ENCODE results near the gene IL22RA2.
"Not testable (repeated sequence)": the region's sequence is repeated elsewhere in the genome, so short reads cannot be mapped to it uniquely, and the experiment has no call there.

The IL22RA2 gene

GRCh38 chr6:137122612-137123011 lies 50.8 kb downstream of the IL22RA2 start:
- DNase-seq (ENCODE audit: low read depth) = no peak

- no peak for DNase-seq (ENCODE audit: low read depth)
Observed at GRCh38 chr6:137121401-137121997, 51.9 kb downstream of the IL22RA2 start.

- no peak for DNase-seq (ENCODE audit: low read depth)
Observed at GRCh38 chr6:137120748-137121147, 52.7 kb downstream of the IL22RA2 start.

- DNase-seq (ENCODE audit: low read depth) = no peak
Observed at GRCh38 chr6:137119196-137120104, 54.0 kb downstream of the IL22RA2 start.

GRCh38 chr6:137117581-137117980 lies 55.9 kb downstream of the IL22RA2 start:
- no peak for DNase-seq (ENCODE audit: low read depth)

- DNase-seq (ENCODE audit: low read depth) = no peak
Observed at GRCh38 chr6:137116807-137117206, 56.6 kb downstream of the IL22RA2 start.

GRCh38 chr6:137115658-137116057 lies 57.8 kb downstream of the IL22RA2 start:
- no peak for DNase-seq (ENCODE audit: low read depth)

GRCh38 chr6:137112067-137112355 lies 61.4 kb downstream of the IL22RA2 start:
- DNase-seq (ENCODE audit: low read depth) = no peak

GRCh38 chr6:137111296-137112066 lies 62.0 kb downstream of the IL22RA2 start:
- no peak for DNase-seq (ENCODE audit: low read depth)

GRCh38 chr6:137107767-137108105 lies 65.7 kb downstream of the IL22RA2 start:
- no peak for DNase-seq (ENCODE audit: low read depth)

GRCh38 chr6:137107047-137107766 lies 66.2 kb downstream of the IL22RA2 start:
- DNase-seq (ENCODE audit: low read depth) = not testable (repeated sequence)

GRCh38 chr6:137106183-137106582 lies 67.3 kb downstream of the IL22RA2 start:
- no peak for DNase-seq (ENCODE audit: low read depth)

- DNase-seq (ENCODE audit: low read depth) = no peak
Observed at GRCh38 chr6:137105375-137105774, 68.1 kb downstream of the IL22RA2 start.

- DNase-seq (ENCODE audit: low read depth) = no peak
Observed at GRCh38 chr6:137104926-137105325, 68.5 kb downstream of the IL22RA2 start.

GRCh38 chr6:137102851-137103492 lies 70.5 kb downstream of the IL22RA2 start:
- DNase-seq (ENCODE audit: low read depth) = no peak

- no peak for DNase-seq (ENCODE audit: low read depth)
Observed at GRCh38 chr6:137102050-137102848, 71.2 kb downstream of the IL22RA2 start.

GRCh38 chr6:137099689-137100403 lies 73.6 kb downstream of the IL22RA2 start:
- DNase-seq (ENCODE audit: low read depth) = no peak

GRCh38 chr6:137097526-137097925 lies 75.9 kb downstream of the IL22RA2 start:
- no peak for DNase-seq (ENCODE audit: low read depth)

- no peak for DNase-seq (ENCODE audit: low read depth)
Observed at GRCh38 chr6:137097057-137097456, 76.4 kb downstream of the IL22RA2 start.

- no peak for DNase-seq (ENCODE audit: low read depth)
Observed at GRCh38 chr6:137095651-137096238, 77.7 kb downstream of the IL22RA2 start.

Measured in activated T-cell treated with anti-CD3 and anti-CD28 coated beads for 1 hour (primary cell).